Stimulated activated CD8-positive, alpha-beta memory T cell treated with anti-CD3 and anti-CD28 coated beads, Interleukin-12 subunit alpha, Interleukin-12 subunit beta, amount 100 ng/mL, for 24 hours (primary cell): Measurements from ENCODE around the gene RASA2.

ENCODE experiments used
- DNase-seq: peaks from one replicate; pipeline ENCODE4 v3.0.0-alpha.2; 2020; ENCODE audit errors: extremely low read depth

The RASA2 gene

DNA sequence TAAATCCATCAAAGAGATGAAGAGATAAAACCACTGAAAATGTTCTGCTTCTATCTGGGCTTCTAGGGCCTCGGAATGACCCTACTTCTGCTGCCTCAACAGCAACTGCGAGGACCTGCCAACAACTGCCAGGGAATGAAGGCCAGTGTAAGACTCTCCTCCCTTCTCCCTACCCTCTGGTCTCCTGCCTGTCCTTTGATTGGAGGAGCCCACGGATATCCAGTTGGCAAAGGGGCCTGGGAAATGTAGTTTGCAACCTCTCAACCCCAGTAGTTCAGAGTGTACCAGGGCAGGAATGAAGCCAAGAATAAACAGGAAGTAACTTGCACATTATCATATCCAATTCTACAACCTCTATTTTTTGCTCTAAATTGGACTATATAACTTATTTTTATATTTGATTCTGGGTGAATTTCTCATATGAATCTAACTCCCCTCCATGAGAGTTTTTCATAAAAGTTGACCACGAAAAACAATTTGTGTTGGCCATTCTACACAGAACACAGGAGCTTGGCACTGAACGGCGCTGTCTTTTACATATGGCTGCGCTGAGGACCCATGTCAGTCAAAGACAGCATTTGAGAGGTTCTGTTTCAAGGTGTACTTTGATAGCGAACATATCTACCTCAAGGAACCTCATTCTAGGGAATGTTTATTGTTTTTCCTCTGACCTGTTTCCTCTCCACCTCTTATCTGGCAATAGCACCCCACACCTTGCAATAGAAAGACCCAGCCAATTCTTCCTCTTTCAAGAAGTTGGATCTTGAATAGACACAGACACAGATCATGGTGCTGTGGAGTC, 160.1 kb downstream of the RASA2 start:
- no peak for DNase-seq

DNA sequence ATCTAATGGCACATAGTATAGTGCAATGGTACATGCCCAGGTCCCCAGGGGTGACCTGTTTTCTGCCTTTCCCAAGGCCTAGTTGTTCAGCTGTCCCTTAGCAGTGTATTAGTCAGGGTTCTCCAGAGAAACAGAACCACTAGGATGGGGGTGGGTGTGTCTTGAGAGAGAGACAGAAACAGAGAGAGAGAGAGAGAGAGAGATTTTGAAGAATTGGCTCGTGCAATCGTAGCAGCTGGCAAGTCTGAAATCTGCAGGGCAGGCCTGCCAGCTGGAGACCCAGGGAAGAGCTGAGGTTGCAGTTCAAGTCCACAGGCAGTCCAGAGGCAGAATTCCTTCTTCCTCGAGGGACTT, 160.7 kb downstream of the RASA2 start:
- no peak for DNase-seq

DNA sequence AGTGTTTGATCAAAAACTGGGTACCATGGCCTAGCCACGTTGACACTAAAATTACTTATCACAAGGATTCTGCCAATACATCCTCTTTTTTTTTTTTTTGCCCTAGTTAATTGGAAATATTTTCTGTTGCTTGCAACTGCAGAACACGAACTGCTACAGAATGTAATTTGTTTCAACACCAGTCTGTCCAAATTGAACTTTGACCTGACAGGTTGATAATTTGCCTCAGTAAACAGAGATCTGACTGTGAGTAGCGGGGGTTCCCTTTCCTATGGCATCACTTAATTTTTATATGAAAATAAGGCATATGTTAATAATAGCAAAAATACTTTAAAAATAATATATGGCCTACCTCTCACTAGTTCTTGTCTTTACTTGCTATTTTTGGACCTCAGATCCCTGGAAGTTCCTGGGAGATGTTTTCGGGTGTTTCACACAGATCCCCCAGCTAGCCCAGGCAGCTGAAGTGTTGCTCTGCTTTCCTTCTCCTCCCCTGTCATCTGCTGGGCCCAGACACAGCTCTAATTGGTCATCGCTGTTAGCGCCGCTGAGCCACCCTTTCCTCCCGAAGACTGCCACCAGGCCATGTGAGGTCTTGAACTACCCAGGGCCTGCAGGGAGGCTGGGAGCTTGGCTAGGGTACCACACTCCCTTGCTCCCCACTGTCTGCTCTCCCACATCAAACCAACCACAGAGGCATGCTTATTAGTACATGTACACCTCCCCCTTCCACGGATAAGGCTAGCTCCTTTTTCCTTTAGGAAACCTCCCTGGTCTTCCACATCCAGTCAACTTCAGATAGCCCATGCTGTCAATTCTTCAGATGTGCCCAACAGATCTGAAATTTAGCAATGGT, 161.5 kb downstream of the RASA2 start:
- no peak for DNase-seq

DNA sequence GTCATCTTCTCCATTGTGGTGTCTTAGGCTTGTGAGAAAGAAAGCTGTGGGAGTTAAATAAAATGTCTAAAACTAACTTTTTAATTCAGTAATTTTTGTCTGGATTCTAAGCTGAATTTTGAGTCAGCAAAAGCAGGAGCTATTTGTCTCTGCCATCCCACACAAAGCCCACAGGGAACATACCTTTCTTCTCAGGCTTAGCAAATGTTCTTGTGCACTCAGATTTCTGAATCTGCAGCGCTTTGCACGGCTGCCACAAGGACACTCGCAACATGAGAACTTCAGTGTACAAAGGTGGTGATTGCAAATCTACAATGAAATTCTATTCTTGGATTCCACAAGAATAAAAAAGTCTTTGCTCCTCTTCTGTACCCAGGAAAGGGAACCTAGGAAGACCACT, 163.0 kb downstream of the RASA2 start:
- no peak for DNase-seq

DNA sequence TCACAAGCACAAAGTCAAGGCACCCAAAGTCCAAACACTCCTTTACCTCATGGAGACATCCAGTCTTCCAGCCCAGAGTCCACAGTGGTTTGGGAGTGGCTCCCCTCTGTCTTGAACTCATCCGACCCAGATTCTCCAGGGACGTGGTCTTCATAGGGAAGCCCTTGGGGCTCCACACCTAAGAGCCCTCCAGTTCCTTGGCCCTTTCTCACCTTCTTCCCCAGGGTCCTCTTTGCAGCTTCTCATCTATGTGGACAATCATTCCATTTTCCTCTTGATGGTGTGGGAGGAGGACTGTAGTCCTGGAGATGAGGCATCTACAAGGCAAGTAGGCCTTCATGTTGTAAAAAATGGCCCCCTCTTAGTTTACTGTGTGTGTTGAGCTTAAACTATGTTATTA, 164.0 kb downstream of the RASA2 start:
- no peak for DNase-seq

DNA sequence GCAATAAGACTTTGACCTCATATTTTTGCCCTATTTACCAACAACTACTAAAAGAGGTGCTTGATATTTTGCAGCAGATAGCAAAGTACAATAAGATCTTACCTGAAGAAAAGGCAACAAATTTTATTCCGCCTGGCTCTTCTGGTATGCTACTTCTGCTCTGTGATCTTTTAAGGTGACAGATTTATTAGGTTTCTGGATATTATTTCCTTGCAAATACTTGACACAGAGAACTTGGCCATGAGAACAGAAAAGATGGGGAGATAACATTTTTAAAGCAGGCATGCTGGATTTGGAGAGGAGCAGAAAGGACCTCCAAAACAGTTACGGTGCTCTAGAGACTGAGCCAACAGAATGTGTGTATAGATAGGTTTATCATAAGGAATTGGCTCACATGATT, 164.6 kb downstream of the RASA2 start:
- no peak for DNase-seq

DNA sequence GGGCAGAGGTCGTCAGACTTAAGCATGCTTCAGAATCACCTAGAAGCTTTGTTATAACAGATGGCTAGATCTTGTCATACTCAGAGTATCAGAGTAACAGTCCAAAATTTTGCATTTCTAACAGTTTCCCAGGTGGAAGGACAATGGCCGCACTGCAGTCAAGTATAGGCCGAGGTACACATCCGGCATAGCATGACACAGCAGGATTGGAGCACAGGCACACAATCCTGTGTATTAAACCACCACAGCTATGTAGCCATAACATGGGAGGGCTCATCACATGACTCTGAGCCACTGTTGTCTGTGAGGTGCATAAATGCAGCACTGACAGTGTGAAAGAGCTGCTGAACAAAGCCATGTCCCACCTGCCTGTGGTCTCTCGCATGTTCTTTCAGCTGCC, 165.5 kb downstream of the RASA2 start:
- DNase-seq, result no peak

DNA sequence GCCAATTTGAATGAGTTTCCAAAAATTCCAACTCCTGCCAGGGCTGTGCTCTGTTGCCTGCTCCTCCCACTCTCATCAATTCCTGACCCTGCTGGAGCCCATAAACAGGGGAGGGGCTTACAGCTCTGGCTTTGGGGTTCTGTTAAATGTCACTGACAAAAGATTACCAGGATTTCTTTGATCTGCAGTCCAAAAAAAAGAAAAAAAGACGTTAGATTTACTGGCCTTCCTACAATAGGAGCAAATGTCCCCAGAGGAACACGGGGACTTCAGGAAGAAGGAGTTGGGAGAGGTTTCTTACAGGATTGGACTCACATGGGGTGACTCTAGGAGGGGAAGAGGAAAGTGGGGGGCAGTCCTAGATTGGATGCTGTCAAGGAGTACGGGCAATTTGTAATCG, 167.0 kb downstream of the RASA2 start:
- DNase-seq, result no peak

DNA sequence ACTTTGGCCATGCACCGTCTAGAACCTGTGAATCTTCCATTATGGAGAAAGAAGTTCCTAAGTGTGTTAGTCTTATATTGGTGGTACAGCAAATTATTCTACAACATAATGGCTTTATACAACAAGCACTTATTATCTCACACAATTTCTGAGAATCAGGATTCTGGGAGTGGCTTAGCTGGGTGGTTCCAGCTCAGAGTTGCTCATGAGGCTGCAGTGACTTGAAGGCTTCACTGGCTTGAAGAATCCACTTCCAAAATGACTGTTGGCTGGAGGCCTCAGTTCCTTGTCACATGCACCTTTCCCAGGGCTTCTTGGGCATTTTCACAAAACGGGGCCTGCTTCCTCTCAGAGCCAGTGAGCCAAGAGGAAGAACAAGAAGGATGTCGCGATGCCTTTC, 169.0 kb downstream of the RASA2 start:
- DNase-seq, result no peak

DNA sequence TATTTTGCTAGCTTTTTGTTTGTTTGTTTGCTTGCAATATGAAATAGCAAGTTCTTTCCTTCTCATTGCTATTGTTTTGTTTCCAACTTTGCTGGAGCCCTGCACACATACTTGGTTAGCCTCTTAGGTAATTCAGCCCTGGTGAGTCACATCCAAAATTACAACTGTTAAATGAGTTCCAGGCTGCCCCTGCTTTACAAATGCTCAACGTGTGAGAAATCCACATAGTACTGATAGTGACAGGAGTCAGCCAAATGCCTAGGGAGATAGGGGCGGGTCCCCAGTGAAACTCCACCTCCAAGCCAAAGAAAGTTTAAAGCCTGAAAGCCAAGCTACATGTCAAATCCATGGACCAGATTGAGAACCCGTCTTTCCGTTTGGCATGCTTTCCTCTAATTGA, 169.9 kb downstream of the RASA2 start:
- no peak for DNase-seq

DNA sequence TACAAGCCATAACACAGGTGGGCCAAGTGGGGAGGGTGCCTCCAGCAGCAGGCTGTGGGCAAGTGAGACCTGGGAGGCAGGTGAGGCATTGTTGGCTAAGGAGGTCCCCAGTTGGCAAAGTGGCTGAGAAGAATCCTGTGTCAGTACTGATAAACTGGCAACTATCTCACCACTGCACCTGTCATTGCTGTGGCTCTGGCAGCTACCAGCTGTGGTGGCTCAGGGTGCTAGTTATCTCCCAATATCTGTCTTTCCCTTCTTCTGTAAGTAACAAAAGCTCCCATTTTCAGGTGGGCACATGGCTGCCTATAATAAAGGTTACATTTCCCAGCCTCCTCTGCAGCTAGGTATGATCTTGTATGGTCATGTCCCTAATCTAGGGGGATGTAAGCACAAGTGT, 170.7 kb downstream of the RASA2 start:
- no peak for DNase-seq

DNA sequence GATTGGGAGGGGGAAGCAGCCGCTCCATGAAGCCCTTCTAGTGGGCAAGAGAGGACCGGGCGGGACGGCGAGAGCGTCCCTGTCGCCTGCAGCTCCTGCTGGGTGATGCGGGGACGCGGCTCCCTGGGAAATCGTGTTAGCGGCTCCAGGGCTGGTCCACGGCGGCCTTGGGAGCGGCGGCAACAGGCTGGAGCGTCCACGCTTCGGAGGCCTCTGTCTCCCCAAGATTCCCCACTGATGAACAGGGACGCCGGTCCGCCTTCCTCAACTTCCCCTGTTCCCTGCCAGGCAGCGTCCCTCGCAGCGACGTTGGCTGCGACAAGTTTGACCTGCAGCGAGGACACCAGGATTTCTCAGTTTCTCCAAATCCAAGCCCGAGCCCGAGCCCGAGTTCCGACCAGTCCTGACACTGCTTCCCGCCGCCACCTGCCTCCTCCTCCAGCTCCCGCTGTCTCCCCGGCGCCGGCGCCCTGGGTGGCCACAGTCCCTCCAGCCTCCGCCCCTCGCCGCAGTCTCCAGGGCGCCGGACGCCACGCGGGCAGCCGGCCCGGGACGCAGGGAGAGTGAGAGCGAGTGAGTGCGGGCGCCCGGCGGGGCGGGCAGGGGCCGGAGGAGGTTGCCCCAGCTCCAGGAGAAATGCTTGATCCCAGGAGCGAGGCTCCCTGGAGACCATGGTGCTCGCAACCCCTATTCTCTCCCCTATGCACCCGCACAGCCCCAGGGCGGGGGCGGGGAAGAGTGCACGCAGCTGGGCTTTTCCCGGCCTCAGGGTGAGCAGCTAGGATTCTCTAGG, 173.2 kb downstream of the RASA2 start:
- DNase-seq, result no peak

DNA sequence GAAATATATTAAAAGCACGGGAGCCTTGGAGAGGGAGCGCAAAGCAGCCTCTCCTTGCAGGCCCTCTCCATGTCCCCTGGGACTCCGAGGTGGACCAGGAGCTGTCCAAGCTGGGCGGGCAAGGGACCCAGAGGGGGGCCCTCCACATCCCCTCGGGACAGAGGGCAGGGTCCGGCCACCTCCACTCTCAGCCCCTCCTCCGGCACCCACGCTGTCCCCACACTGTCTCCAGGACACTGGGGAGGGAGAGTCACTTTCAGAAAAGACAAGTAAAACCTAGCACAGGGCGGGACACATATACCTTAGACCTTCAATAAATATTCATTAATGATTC, 173.8 kb downstream of the RASA2 start:
- DNase-seq, result no peak

DNA sequence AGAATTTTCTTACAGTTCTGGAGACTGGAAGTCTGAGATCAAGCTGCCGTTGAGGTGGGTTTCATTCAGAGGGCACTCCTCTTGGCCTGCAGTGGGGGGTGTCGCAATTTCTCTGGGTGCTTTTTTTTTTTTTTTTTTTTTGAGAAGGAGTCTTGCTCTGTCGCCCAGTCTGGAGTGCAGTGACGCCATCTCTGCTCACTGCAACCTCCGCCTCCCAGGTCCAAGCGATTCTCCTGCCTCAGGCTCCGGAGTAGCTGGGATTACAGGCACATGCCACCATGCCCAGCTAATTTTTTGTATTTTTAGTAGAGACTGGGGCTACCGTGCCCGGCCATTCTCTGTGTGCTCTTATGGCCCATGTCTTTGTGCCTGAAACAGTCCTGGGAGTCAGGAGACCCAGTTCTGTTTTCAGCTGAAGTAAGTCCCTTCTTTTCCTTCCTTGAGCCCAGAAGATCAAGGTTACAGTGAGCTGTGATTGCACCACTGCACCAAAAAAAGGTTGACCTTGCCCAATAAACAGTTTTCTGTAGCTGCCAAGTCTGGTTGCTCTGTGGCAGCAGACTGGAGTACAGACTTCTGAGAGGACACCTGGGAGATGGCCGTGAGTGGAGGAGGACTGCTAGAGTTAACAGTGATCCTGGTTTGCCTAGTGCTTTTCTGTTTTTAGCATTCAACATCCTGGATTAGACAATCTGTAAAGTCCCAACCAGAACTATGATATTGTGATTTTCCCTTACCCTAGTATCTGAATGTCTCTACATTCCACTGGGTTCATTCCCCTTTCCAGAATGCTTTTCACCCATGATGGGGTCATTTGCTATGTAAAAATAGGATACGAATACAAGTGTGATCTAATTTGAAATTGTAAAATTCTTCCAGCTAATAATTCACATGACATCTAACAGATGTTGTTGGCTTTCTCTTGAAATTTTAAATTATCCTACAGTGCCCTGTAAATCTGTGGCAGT, 174.7 kb downstream of the RASA2 start:
- no peak for DNase-seq

DNA sequence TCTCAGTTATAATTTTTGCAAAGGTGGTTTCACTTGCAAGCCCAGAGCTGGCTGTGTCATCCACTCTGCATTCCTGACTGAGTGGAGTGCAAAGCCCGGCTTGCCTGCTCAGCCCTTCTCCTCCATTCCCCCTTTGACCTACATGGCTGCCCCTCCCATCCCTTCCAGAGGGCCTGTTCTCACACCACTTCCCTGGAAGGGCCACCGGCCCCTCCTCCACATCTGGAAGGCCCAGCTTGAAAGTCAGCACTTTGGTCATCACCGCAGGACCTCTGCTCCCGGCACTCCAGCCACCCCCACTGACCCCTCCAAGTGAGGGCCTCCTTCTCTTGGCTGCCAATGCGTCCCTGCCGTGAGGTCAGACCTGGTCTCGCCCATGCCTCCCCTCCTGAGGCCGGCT, 177.2 kb downstream of the RASA2 start:
- DNase-seq, result no peak
